ENCODE results near the gene ZNF366.

Gene ZNF366

DNA sequence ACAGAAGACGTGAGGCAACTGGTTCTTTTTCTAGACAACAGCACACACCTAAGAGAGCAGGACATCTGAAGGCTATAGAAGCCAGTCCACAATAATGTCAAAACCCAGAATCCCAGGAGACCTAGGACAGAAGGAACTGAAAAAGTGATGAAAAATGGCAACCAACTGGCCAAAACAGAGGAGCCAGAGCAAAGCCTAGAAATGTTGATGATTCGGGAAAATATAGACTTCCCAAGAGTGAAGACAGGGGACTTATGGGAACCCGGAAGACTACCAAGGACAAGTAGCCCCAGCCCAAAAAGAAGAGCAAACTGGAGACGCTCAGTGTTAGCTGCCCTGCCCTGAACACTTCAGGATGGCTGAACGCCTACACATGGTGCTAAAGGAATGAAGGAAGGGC is 43.4 kb upstream of the ZNF366 start:
- Histone ChIP-seq H3K27ac (no peak overlapping the region), H3K4me1 (ENCODE audit: control insufficient read depth in 1 of 2, insufficient read depth in 1 of 2, low read depth in 1 of 2, low read length in 1 of 2) (no peaks in the 10 kb centered on the region), H3K4me3 (ENCODE audit: low read depth in 1 of 2, low read length in 1 of 2) (no peak overlapping the region), H3K27me3 (peaks cover 8% of the 10 kb centered on the region), H3K36me3 (no peaks in the 10 kb centered on the region), H3K9me3 (no peaks in the 10 kb centered on the region)
- TF ChIP-seq, protein P1, sequence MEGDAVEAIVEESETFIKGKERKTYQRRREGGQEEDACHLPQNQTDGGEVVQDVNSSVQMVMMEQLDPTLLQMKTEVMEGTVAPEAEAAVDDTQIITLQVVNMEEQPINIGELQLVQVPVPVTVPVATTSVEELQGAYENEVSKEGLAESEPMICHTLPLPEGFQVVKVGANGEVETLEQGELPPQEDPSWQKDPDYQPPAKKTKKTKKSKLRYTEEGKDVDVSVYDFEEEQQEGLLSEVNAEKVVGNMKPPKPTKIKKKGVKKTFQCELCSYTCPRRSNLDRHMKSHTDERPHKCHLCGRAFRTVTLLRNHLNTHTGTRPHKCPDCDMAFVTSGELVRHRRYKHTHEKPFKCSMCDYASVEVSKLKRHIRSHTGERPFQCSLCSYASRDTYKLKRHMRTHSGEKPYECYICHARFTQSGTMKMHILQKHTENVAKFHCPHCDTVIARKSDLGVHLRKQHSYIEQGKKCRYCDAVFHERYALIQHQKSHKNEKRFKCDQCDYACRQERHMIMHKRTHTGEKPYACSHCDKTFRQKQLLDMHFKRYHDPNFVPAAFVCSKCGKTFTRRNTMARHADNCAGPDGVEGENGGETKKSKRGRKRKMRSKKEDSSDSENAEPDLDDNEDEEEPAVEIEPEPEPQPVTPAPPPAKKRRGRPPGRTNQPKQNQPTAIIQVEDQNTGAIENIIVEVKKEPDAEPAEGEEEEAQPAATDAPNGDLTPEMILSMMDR (IDR thresholded peaks at IDR 0.05): no peak

DNA sequence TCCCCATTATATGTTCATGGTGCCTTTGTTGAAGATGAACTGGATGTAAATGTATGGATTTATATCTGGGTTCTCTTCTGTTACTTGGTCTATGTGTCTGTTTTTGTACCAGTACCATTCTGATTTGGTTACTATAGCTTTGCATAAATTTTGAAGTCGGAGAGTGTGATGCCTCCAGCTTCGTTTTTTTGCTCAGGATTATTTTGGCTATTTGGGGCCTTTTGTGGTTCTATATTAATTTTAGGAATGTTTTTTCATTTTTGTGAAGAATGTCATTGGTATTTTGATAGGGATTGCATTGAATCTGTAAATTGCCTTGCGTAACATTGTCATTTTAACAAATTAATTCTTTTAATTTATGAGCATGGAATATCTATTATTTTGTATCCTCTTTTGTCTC is 36.6 kb upstream of the ZNF366 start:
- Histone ChIP-seq H3K27ac (no peak overlapping the region), H3K4me3 (ENCODE audit: low read depth in 1 of 2, low read length in 1 of 2) (no peak overlapping the region), H3K9me3 (no peaks in the 10 kb centered on the region), H3K27me3 (peaks cover under 1% of the 10 kb centered on the region), H3K36me3 (no peaks in the 10 kb centered on the region), H3K4me1 (ENCODE audit: control insufficient read depth in 1 of 2, insufficient read depth in 1 of 2, low read depth in 1 of 2, low read length in 1 of 2) (no peaks in the 10 kb centered on the region)
- TF ChIP-seq, protein P1 (IDR thresholded peaks at IDR 0.05): no peak

DNA sequence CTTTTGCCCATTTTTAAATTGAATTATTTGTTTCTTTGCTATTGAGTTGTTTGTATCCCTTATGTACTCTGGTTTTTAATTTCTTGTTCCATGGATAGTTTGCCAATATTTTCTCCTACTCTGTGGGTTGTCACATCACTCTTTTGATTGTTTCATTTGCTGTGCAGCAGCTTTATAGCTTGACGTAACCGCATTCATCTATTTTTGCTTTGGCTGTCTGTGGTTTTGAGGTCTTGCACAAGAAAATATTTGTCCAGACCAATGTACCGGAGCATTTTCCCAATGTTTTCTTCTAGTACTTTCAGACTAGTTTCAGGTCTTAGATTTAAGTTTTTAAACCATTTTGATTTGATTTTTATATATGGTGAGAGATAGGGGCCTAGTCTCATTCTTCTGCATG is 36.2 kb upstream of the ZNF366 start:
- Histone ChIP-seq H3K4me1 (ENCODE audit: control insufficient read depth in 1 of 2, insufficient read depth in 1 of 2, low read depth in 1 of 2, low read length in 1 of 2) (no peaks in the 10 kb centered on the region), H3K27me3 (peaks cover 4% of the 10 kb centered on the region), H3K36me3 (no peaks in the 10 kb centered on the region), H3K9me3 (no peaks in the 10 kb centered on the region), H3K27ac (no peak overlapping the region), H3K4me3 (ENCODE audit: low read depth in 1 of 2, low read length in 1 of 2) (no peak overlapping the region)
- TF ChIP-seq, protein P1 (IDR thresholded peaks at IDR 0.05): no peak

DNA sequence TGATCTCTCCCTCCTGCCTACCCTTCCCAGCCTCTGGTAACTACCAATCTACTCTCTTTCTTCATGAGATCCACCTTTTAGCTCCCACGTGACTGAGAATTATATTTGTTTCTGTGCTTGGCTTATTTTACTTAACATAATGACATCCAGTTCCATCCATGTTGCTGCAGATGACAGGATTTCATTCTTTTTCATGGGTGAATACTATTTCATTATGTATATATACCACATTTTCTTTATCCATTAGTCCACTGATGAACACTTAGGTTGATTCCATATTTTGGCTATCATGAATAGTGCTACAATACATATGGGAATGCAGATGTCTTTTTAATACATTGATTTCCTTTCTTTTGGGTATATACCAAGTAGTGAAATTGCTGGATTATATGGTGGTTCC is 35.5 kb upstream of the ZNF366 start:
- no peaks in the 10 kb centered on the region for H3K36me3 ChIP-seq
- peaks cover 11% of the 10 kb centered on the region for H3K27me3 ChIP-seq
- no peak overlapping the region for H3K4me3 ChIP-seq (ENCODE audit: low read depth in 1 of 2, low read length in 1 of 2)
- H3K4me1 ChIP-seq (ENCODE audit: control insufficient read depth in 1 of 2, insufficient read depth in 1 of 2, low read depth in 1 of 2, low read length in 1 of 2): no peaks in the 10 kb centered on the region
- no peaks in the 10 kb centered on the region for H3K9me3 ChIP-seq
- TF ChIP-seq, protein P1 (IDR thresholded peaks at IDR 0.05): no peak
- no peak overlapping the region for H3K27ac ChIP-seq

DNA sequence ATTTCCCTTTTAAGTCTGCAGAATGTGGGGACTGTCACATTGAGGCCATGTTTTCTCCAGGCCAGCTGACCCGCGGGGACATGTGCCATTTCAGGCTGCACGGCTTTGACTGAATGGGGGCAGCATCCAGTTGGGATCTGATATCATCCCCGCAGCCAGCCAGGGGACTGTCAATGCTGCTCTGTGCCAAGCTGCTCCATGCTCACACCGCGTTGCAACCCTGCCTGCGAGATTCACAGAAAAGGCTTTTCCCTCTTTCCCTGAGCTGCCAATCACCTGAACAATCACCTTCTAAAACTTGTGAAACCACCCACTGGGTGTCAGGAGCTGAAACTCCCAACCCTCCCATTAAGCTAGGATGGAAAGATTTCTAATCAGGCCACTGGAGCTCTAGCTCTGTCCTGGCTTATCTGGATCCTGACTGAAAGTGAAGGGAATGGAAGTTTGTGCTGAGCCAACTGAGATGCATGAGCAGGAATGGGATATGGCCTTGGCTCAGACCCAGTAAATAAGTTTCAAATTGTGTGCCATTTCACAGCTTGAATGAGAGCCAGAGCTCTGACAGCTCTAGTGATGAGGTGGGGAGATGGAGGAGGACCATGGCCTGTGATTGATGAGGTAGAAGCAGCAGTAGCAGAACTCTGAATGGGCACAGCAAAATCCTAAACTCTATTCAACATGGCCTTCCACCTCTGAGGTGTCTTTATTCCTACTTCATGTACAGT is 34.5 kb upstream of the ZNF366 start:
- Histone ChIP-seq H3K4me3 (ENCODE audit: low read depth in 1 of 2, low read length in 1 of 2) (no peak overlapping the region), H3K36me3 (no peaks in the 10 kb centered on the region), H3K4me1 (ENCODE audit: control insufficient read depth in 1 of 2, insufficient read depth in 1 of 2, low read depth in 1 of 2, low read length in 1 of 2) (no peaks in the 10 kb centered on the region), H3K27me3 (peaks cover 17% of the 10 kb centered on the region), H3K27ac (no peak overlapping the region), H3K9me3 (no peaks in the 10 kb centered on the region)
- TF ChIP-seq, protein P1 (IDR thresholded peaks at IDR 0.05): no peak

Data from neutrophil (primary cell).